ENCODE results near the gene SLAMF9. TPM values are rescaled to one million over a fixed set of nuclear protein-coding genes. Genes with fewer than 3 reads are reported as not detected.

Gene SLAMF9
- total RNA-seq, 1 donor from 2014 or later, result not detected

DNA sequence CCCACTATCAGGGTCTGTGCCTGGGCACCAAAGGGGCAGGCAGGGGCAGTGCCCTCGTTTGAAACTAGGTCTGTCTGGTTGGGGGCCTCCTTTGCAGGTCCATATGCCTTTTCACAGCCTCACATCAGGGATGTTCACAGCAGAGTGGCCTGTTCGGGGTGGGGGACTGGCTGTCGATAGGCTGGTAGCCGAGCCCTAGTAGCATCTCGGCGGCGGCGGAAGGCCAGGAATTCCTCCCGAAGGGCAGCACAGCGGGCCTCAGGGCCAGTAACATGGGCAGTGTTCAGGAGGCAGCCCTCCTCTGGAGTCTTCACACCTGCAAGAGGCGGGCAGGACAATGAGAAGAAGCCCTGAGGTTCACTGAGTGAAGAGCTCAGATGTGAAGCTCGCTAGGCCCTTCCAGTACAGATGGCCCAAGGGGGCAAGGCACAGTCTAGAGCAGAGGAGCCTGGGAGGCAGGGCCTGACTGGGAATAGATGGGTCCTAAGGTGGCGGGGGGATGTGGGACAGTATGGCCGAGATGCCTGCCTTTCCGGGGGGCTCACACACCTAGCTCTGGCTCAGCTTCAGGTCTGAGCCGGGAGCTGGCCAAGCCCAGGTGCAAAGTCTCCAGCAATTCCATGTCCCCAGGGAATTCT lies 26.7 kb downstream of the SLAMF9 start:
- no peak for DNase-seq (ENCODE audit: low read depth)
- Histone ChIP-seq H3K27me3 (ENCODE audit: control insufficient read depth, insufficient read depth, low read length) (no peaks in the 10 kb centered on the region), H3K4me3 (ENCODE audit: low read depth, low read length) (no peak overlapping the region), H3K36me3 (ENCODE audit: control insufficient read depth, insufficient read depth, low read length) (no peaks in the 10 kb centered on the region)
- TF ChIP-seq, protein P1, sequence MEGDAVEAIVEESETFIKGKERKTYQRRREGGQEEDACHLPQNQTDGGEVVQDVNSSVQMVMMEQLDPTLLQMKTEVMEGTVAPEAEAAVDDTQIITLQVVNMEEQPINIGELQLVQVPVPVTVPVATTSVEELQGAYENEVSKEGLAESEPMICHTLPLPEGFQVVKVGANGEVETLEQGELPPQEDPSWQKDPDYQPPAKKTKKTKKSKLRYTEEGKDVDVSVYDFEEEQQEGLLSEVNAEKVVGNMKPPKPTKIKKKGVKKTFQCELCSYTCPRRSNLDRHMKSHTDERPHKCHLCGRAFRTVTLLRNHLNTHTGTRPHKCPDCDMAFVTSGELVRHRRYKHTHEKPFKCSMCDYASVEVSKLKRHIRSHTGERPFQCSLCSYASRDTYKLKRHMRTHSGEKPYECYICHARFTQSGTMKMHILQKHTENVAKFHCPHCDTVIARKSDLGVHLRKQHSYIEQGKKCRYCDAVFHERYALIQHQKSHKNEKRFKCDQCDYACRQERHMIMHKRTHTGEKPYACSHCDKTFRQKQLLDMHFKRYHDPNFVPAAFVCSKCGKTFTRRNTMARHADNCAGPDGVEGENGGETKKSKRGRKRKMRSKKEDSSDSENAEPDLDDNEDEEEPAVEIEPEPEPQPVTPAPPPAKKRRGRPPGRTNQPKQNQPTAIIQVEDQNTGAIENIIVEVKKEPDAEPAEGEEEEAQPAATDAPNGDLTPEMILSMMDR (IDR thresholded peaks at IDR 0.05; ENCODE audit: insufficient read depth, low read length, poor library complexity, severe bottlenecking), result no peak

DNA sequence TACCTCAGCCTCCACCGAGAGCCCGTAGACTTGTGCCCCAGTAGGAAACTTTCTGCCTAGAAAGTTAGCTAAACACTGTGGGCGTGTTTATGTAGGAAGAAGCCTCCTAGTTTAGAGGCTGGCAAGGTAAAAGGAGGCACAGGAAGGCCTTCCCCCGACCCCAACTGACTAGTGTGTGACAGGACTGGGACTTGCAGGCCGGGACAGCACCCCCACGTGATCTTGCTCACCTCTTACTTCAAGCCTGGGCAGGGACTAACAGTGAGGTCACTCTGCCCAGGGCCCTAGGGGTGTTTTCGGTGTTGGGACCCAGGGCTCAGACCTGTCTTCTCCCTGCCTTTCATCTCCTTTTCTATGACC lies 28.3 kb downstream of the SLAMF9 start:
- Histone ChIP-seq H3K4me3 (ENCODE audit: low read depth, low read length) (peak overlapping the region; percentile 76), H3K36me3 (ENCODE audit: control insufficient read depth, insufficient read depth, low read length) (no peaks in the 10 kb centered on the region), H3K27me3 (ENCODE audit: control insufficient read depth, insufficient read depth, low read length) (no peaks in the 10 kb centered on the region)
- no peak for DNase-seq (ENCODE audit: low read depth)
- TF ChIP-seq, protein P1 (IDR thresholded peaks at IDR 0.05; ENCODE audit: insufficient read depth, low read length, poor library complexity, severe bottlenecking), result no peak

DNA sequence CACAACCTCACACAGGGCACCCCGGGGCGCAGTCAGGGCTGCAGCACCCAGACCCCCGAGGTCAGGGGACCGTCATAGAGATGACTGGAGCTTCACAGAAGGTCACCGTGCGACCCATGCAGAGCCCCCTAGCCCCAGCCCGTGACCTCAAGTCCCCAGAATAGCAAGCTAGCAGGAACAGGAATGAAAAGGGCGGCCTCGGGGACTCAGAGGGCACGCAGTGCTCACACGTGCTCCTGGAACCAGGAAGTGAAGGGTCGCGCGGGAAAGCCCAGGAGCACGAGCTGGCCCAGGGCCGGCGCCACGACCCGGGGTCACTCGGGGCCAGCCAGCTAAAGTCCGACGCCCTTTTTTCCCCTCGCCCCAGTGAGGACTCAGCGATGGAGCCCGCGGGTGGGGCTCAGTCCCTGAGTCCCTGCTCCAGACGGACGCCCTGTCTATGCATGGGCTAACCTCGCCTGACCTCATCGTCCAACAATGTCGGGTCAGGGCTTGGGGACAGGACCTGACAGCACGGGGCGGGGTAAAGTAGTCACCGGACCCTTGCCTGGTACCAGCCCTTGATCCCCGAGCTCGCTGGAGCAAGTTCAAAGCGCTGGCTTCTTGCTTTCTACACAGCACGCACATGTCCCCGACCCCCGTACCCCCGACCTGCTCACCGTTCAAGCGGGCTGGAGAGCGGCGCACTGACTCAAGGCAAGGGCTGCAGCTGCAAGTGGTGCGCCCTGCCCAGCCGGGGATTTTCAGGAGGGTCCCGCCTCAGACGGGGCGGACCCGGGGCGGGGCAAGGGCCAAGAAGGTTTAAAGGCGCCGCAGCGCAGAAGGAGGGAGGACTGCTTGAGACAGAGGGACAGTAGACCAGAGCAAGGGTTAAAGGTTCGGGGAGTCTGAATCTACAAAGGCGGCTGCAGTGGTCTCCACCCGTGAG lies 29.0 kb downstream of the SLAMF9 start, which contains the start of gene TAGLN2:
Gene TAGLN2 (minus strand): TSS at position 717 of the 928 bp plus-strand sequence. CDS start 4,998 bp downstream, outside the sequence.
- peak within 1 kb of the TSS; percentile 76 for H3K4me3 ChIP-seq (ENCODE audit: low read depth, low read length)
- H3K27me3 ChIP-seq (ENCODE audit: control insufficient read depth, insufficient read depth, low read length), result no peaks in the 10 kb centered on the region
- TF ChIP-seq, protein P1 (IDR thresholded peaks at IDR 0.05; ENCODE audit: insufficient read depth, low read length, poor library complexity, severe bottlenecking), result no peak
- peak; percentile 75 for DNase-seq (ENCODE audit: low read depth)
- no peaks in the 10 kb centered on the region for H3K36me3 ChIP-seq (ENCODE audit: control insufficient read depth, insufficient read depth, low read length)

DNA sequence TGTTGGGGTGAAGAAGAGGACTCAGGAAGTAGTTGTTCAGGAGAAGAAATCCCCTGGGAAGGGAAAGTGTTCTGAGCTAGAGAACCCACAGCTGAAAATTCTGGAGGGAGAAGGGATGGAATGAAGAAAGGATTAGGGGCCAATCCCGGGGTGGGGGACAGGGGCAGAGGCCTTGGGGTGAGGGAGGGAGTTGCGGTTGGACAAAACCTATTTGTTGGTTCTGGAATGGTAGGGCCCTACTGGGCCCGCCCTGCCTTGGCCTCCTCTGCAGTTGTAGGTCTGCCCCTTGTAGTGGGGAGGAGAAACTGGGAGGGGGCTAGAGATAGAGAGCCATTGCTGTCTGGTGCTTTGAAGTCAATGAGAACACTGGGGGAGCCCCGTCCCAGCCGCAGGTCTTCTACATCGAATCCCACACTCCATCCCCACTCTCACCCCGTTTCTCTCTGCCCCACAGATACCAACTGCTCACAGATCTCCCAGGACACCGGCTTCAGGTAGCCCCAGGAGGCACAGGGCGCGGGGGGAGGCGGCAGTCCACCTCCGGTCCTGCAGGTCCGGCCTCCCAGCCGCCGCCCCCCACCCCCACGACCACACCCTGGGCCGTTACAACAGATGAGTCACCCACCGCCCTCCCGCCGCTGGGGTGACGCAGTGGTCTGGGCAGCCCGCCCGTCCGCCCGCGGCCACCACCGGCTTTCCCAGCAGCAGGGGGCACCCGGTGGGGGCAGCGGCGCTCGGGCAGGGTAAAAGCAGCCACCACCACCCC lies 29.8 kb downstream of the SLAMF9 start:
- Histone ChIP-seq H3K36me3 (ENCODE audit: control insufficient read depth, insufficient read depth, low read length) (peaks cover 3% of the 10 kb centered on the region), H3K27me3 (ENCODE audit: control insufficient read depth, insufficient read depth, low read length) (no peaks in the 10 kb centered on the region), H3K4me3 (ENCODE audit: low read depth, low read length) (peak overlapping the region; percentile 76)
- DNase-seq (ENCODE audit: low read depth), result peak; percentile 55
- TF ChIP-seq, protein P1 (IDR thresholded peaks at IDR 0.05; ENCODE audit: insufficient read depth, low read length, poor library complexity, severe bottlenecking), result no peak

DNA sequence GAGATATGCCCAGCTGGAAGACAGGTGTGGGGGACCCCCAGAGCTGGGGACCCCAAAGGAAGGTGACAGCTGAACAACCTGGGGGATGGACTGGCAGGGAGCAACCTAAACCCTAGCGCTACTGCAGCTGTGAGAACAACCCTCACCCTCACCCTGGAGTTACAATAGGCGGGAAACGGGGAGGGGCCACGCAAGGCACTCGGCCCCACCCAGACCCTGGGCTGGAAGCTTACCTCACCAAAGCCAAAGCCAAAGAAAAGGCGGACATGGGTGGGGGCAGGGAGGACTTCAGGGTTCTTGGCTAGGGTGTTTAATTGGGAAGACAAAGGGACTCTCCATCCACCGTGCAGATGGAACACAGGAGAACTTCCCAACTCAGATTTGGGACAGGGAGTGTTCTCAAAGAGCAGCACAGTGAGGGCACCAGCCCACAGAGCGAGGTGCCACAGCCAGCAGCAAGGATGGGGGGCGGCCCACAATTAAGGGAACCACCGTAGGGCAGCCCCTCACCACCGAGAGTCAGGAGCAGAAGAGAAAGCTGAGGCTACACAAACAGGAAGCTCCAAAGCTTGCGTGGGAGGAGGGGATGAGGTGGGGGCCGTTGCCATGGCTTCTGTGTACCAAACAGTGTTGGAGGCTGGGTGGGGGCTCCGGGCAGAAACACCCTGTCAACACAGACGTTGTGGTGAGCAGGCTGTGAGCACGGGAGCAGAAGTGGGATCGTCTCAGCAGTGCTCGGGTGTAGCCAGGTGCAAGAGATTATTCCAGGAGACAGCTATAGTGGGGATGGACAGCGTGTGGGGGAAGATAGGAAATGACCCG lies 30.6 kb downstream of the SLAMF9 start:
- H3K4me3 ChIP-seq (ENCODE audit: low read depth, low read length), result peak overlapping the region; percentile 76
- no peaks in the 10 kb centered on the region for H3K27me3 ChIP-seq (ENCODE audit: control insufficient read depth, insufficient read depth, low read length)
- peaks cover 3% of the 10 kb centered on the region for H3K36me3 ChIP-seq (ENCODE audit: control insufficient read depth, insufficient read depth, low read length)
- peak; percentile 62 for DNase-seq (ENCODE audit: low read depth)
- TF ChIP-seq, protein P1 (IDR thresholded peaks at IDR 0.05; ENCODE audit: insufficient read depth, low read length, poor library complexity, severe bottlenecking), result no peak
